Cardiac fibroblast (primary cell): Measurements from ENCODE around the gene AIF1.
A peak's percentile ranks its signal among the peaks of the same experiment; 100 is the strongest.
"Not testable (repeated sequence)": the region's sequence is repeated elsewhere in the genome, so short reads cannot be mapped to it uniquely, and the experiment has no call there.

Experiments used
- DNase-seq, 2 donors: peaks; one replicate each; pipeline versions ENCODE4 v3.0.0 to v3.0.0-alpha.2; 2010; ENCODE audit warnings: low read depth in 2 of 2
- H3K4me3 ChIP-seq, 2 donors: replicated peaks in 1 of 2; 1 replicate in 1 of 2; 2 replicates in 1 of 2; pipeline ENCODE4 v1.5.1; 2011; ENCODE audit warnings: low read depth in 2 of 2, low read length in 2 of 2, mild to moderate bottlenecking in 2 of 2, moderate library complexity in 1 of 2
- CTCF ChIP-seq: IDR thresholded peaks from one replicate; pipeline ENCODE4 v1.5.1; 2011; ENCODE audit warnings: low read depth, mild to moderate bottlenecking, low read length, inconsistent platforms

The AIF1 gene

GRCh38 chr6:31588871-31589650, 26.0 kb upstream of the AIF1 start:
- H3K4me3 ChIP-seq = no peak overlapping the region
- no peak for TF ChIP-seq CTCF
- DNase-seq = no peak

DNA sequence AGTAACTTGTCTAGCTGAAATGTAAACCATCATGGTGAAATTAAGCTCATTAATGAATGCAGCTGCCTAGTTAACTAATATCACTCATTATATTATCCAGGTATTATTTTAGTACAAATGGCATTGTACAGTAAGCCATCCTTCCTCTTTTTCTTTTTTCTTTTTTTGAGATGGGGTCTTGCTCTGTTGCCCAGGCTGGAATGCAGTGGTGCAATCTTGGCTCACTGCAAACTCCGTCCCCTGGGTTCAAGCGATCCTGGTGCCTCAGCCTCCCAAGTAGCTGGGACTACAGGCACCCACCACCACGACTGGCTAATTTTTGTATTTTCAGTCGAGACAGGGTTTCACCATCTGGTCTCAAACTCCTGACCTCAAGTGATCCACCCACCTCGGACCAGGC, 24.3 kb upstream of the AIF1 start:
- not testable (repeated sequence) for DNase-seq, H3K4me3 ChIP-seq

GRCh38 chr6:31592396-31592771, 22.6 kb upstream of the AIF1 start:
- no peak for DNase-seq
- H3K4me3 ChIP-seq = no peak overlapping the region
- TF ChIP-seq CTCF = no peak

DNA sequence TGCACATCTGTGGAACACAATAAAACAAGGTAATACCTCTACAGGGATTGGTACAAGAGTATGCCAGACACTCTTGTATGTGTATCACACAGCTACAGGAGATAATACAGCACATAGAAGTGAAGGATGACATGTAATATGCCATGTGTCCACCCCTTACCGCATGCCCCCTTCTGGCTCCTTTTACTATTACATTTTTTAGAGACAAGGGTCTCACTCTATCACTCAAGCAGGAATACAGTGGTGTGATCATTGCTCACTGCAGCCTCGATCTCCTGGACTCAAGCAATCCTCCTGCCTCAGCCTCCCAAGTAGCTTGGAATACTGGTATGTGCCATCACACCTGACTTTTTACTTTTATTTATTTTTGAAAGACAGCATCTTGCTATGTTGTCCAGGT, 18.0 kb upstream of the AIF1 start:
- peak; percentile 41 for TF ChIP-seq CTCF
- peak; percentile 48 to 54 for DNase-seq
- no peak overlapping the region for H3K4me3 ChIP-seq

- DNase-seq = no peak
- TF ChIP-seq CTCF = no peak
- no peak overlapping the region for H3K4me3 ChIP-seq
These were observed 7.7 kb upstream of the AIF1 start for GRCh38 chr6:31607317-31607716.

DNA sequence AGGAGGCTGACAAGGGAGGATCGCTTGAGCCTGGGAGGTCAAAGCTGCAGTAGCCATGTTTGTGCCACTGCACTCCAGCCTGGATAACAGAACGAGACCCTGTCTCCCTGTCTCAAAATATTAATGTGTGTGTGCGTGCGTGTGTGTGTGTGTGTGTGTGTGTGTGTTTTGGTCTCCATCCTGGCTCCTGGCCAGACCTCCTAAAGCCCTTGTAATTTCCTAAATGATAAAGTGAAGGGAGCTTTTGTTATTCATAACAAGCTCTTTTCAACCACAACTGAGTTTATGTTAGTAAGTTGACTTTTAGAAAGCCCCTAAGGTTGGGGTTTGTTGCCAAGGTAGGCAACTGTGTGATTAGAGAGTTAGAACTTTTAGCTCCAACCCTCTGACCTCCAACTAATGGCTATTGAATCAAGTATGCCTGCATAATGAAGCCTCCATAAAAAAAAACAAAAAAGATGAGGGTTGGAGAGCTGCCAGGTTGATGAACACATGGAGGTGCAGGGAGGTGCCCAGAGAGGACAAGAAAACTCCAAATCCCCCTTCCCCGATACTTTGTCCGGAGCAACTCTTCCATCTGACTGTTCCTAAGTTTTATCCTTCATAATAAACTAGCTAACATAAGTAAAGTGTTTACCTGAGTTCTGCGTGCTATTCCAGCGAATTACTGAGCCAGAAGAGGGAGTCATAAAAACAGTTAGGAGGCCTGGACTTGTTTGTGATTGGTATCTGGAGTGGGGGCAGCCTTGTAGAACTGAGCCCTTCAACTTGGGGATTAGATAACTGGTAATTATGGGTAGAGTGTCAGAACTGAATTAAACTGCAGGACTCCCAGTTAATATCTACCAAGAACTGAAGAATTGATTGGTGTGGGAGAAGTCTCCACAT, 5.3 kb upstream of the AIF1 start:
- TF ChIP-seq CTCF = no peak
- no peak overlapping the region for H3K4me3 ChIP-seq
- DNase-seq = peak in 1 of 2 donors; percentile 38

GRCh38 chr6:31610968-31611367, 4.1 kb upstream of the AIF1 start:
- DNase-seq = no peak
- no peak overlapping the region for H3K4me3 ChIP-seq
- no peak for TF ChIP-seq CTCF
